OCI-LY7 (cell line): ENCODE measurements around the gene RNF220. TPM values are rescaled to one million over a fixed set of nuclear protein-coding genes. Genes with fewer than 3 reads are reported as not detected.

Source experiments
- BruUV-seq: library from RNA; stranded (reverse); fragments of 400-500 nt; replicated peaks from 2 replicates; lab custom pipeline; 2021; lab: Mats Ljungman, UMichigan
- CTCF ChIA-PET: fragments of 300-600 bp; sonication (Branson Sonifier 250); formaldehyde crosslinking; loops from one replicate; lab custom pipeline; 2022; ENCODE audit warnings: antibody characterized with exemption; ENCODE audit not compliant: unreplicated experiment; lab: Charles Lee
- POLR2A ChIA-PET: fragments of 300-600 bp; sonication (Branson Sonifier 250); formaldehyde crosslinking; loops from one replicate; lab custom pipeline; 2022; ENCODE audit warnings: antibody characterized with exemption; lab: Charles Lee
- DNase-seq: peaks from one replicate; pipeline ENCODE4 v3.0.0-alpha.2; 2015; ENCODE audit warnings: low spot score
- H2AFZ ChIP-seq: fragments of 200-600 bp; sonication (generic), shearing (Covaris generic); 2 replicates; pipeline ENCODE4 v1.6.1; 2014; ENCODE audit warnings: mild to moderate bottlenecking, antibody characterized with exemption, low read length, moderate library complexity
- H3K27ac ChIP-seq: fragments of 200-600 bp; sonication (generic); 2 replicates; pipeline ENCODE4 v1.5.1; 2014; ENCODE audit warnings: mixed run types, low read depth, mild to moderate bottlenecking, moderate library complexity, low read length, inconsistent platforms; ENCODE audit not compliant: poor library complexity, severe bottlenecking
- H3K36me3 ChIP-seq: fragments of 200-600 bp; sonication (generic); 2 replicates; pipeline ENCODE4 v1.6.1; 2014; ENCODE audit warnings: mild to moderate bottlenecking, antibody characterized with exemption, low read length, moderate library complexity, mixed read lengths; ENCODE audit not compliant: insufficient read depth
- H3K4me1 ChIP-seq: fragments of 200-600 bp; sonication (generic); 2 replicates; pipeline ENCODE4 v1.5.1; 2014; ENCODE audit warnings: mild to moderate bottlenecking, low read length; ENCODE audit not compliant: insufficient read depth, poor library complexity, severe bottlenecking
- H3K4me2 ChIP-seq: fragments of 200-600 bp; sonication (generic); 2 replicates; pipeline ENCODE4 v1.6.1; 2014; ENCODE audit warnings: mild to moderate bottlenecking, low read length
- H3K4me3 ChIP-seq: fragments of 200-600 bp; sonication (generic); 2 replicates; pipeline ENCODE4 v1.5.1; 2014; ENCODE audit warnings: mild to moderate bottlenecking, low read depth, low read length; ENCODE audit not compliant: poor library complexity, severe bottlenecking
- H3K79me2 ChIP-seq: fragments of 200-600 bp; sonication (generic); 2 replicates; pipeline ENCODE4 v1.6.1; 2016; ENCODE audit warnings: low read depth, mild to moderate bottlenecking, low read length, moderate library complexity, mixed read lengths; ENCODE audit not compliant: insufficient read depth
- H3K9me2 ChIP-seq: fragments of 200-600 bp; sonication (generic); 2 replicates; pipeline ENCODE4 v1.6.1; 2016; ENCODE audit warnings: mild to moderate bottlenecking, low read length, mixed read lengths; ENCODE audit not compliant: insufficient read depth
- H3K9me3 ChIP-seq: fragments of 200-600 bp; sonication (generic); 2 replicates; pipeline ENCODE4 v1.6.1; 2014; ENCODE audit warnings: mild to moderate bottlenecking, mixed run types, low read length, mixed read lengths
- H4K20me1 ChIP-seq: fragments of 200-600 bp; sonication (generic); 2 replicates; pipeline ENCODE4 v1.6.1; 2014; ENCODE audit warnings: mild to moderate bottlenecking, antibody characterized with exemption, low read length, moderate library complexity, mixed read lengths; ENCODE audit not compliant: insufficient read depth
- CTCF ChIP-seq: fragments of 200-600 bp; sonication (generic); conservative IDR thresholded peaks from 2 replicates; pipeline ENCODE4 v1.5.1; 2014; ENCODE audit warnings: mild to moderate bottlenecking, antibody characterized with exemption, low read length, moderate library complexity, mixed read lengths
- EZH2phosphoT487 ChIP-seq: fragments of 200-600 bp; sonication (generic); IDR thresholded peaks from 2 replicates; pipeline ENCODE4 v1.6.1; 2018; ENCODE audit warnings: low read depth, borderline replicate concordance, mild to moderate bottlenecking, mixed run types, antibody characterized with exemption, low read length, moderate library complexity, mixed read lengths
- intact Hi-C: fragments of 100-400 bp; cut with micrococcal nuclease; formaldehyde crosslinking; loops from one replicate; pipeline ENCODE4 v1.10.0; 2022; ENCODE audit not compliant: unreplicated experiment
- total RNA-seq, 2 experiments: library from RNA; depleted of rRNA in 1 of 2; stranded (reverse); fragments of >200 nt in 1 of 2; shearing (Covaris generic) in 1 of 2; gene quantifications; 2 replicates each; pipeline ENCODE4 v1.2.3, GENCODE V29; 2014 to 2022

RNF220 gene
- total RNA-seq, 2 experiments from 2014 or later: 82.3 to 85.5 TPM

DNA sequence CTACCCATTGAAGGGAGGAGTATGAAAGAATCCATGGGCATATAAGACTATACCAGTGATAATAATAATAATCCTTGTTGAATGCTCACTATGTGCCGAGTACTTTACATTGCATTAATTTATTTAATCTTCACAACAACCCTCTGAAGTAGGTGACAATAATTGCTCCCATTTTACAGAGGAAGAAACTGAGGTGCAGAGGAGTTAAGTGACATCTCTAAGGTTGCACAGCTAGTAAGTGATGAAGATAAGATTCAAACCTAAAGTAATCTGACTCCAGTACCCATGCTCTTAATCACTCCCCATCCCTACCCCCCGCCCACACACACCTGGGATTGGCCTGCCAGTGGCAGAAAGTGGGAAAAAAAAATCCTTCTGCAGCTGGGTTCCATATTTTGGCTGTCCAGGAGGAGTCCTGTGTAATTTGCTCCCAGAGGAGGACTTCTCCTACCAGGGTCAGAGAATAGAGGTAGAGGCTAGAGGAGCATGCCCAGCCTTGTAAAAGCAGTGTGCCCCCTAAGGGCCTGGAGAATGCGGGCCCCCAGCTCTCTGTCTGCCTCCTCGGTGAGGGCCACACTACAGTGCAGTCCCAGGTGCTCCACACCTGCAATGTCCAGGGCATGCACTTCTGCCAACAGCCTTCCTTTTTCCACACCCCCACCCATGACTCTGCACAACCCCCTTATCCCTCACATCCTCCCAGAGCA is 211.4 kb downstream of the RNF220 start:
- no peak overlapping the region for H3K4me3 ChIP-seq
- TF ChIP-seq CTCF (no peak), EZH2phosphoT487 (no peak)
- intact Hi-C loops: no loop called here
- no peak overlapping the region for H3K4me2 ChIP-seq
- BruUV-seq: no TSS peak
- no peaks in the 10 kb centered on the region for H3K79me2 ChIP-seq
- no peaks in the 10 kb centered on the region for H4K20me1 ChIP-seq
- no peak overlapping the region for H3K27ac ChIP-seq
- no peaks in the 10 kb centered on the region for H3K9me2 ChIP-seq
- no peak for DNase-seq
- H3K4me1 ChIP-seq: no peaks in the 10 kb centered on the region
- POLR2A ChIA-PET: interaction anchor here (0.9 kb wide), 1 partner anchor 14 kb away, joined by 3 read pairs; no protein-coding TSS in a partner anchor
- no peaks in the 10 kb centered on the region for H3K9me3 ChIP-seq
- H3K36me3 ChIP-seq: no peaks in the 10 kb centered on the region
- no peak overlapping the region for H2AFZ ChIP-seq
- CTCF ChIA-PET: no interaction called here

- BruUV-seq: no TSS peak
- H3K4me2 ChIP-seq: no peak overlapping the region
- ChIA-PET POLR2A (interaction anchor here (0.9 kb wide), 1 partner anchor 13 kb away, joined by 3 read pairs; no protein-coding TSS in a partner anchor), CTCF (no interaction called here)
- H3K36me3 ChIP-seq: no peaks in the 10 kb centered on the region
- no peak for TF ChIP-seq EZH2phosphoT487
- TF ChIP-seq CTCF: no peak
- H3K27ac ChIP-seq: no peak overlapping the region
- intact Hi-C loops: no loop called here
- no peaks in the 10 kb centered on the region for H4K20me1 ChIP-seq
- no peak overlapping the region for H2AFZ ChIP-seq
- no peaks in the 10 kb centered on the region for H3K4me1 ChIP-seq
- no peak for DNase-seq
- no peaks in the 10 kb centered on the region for H3K9me2 ChIP-seq
- no peaks in the 10 kb centered on the region for H3K79me2 ChIP-seq
- H3K4me3 ChIP-seq: no peak overlapping the region
- no peaks in the 10 kb centered on the region for H3K9me3 ChIP-seq
Observed at GRCh38 chr1:44616991-44617702, 212.1 kb downstream of the RNF220 start.

- ChIA-PET POLR2A (no interaction called here), CTCF (no interaction called here)
- H3K79me2 ChIP-seq: no peaks in the 10 kb centered on the region
- H3K9me3 ChIP-seq: no peaks in the 10 kb centered on the region
- H3K27ac ChIP-seq: no peak overlapping the region
- H4K20me1 ChIP-seq: no peaks in the 10 kb centered on the region
- intact Hi-C loops: no loop called here
- no peak for TF ChIP-seq CTCF
- TF ChIP-seq EZH2phosphoT487: no peak
- no peaks in the 10 kb centered on the region for H3K4me1 ChIP-seq
- BruUV-seq: no TSS peak
- no peaks in the 10 kb centered on the region for H3K9me2 ChIP-seq
- no peak overlapping the region for H3K4me3 ChIP-seq
- H2AFZ ChIP-seq: no peak overlapping the region
- no peaks in the 10 kb centered on the region for H3K36me3 ChIP-seq
- no peak for DNase-seq
- no peak overlapping the region for H3K4me2 ChIP-seq
Observed at GRCh38 chr1:44617703-44618029, 212.6 kb downstream of the RNF220 start.
